Natural killer cell (primary cell): ENCODE results near the gene GUCA2B. TPM values are rescaled to one million over a fixed set of nuclear protein-coding genes. Genes with fewer than 3 reads are reported as not detected.
A peak's percentile ranks its signal among the peaks of the same experiment; 100 is the strongest.

Experiments used
- ATAC-seq, 3 donors: fragments of 150-1000 bp in 2 of 3; fragments of 200-7000 bp in 1 of 3; cut with Tn5 transposase; 1 replicate in 1 of 3; 2 replicates in 2 of 3; pipeline ENCODE4 v1.10.0; 2021; ENCODE audit warnings: mild to moderate bottlenecking in 2 of 3, moderate library complexity in 2 of 3
- DNase-seq, 2 donors: peaks; one replicate each; pipeline versions ENCODE4 v3.0.0 to v3.0.0-alpha.2; 2013 to 2021; ENCODE audit warnings: mixed read lengths in 1 of 2
- H3K27ac ChIP-seq: one replicate; pipeline ENCODE4 v1.5.1; 2013; ENCODE audit warnings: mild to moderate bottlenecking, low read length
- H3K27me3 ChIP-seq: one replicate; pipeline ENCODE4 v1.6.1; 2013; ENCODE audit warnings: low read length; ENCODE audit not compliant: control insufficient read depth, insufficient read depth
- H3K36me3 ChIP-seq: one replicate; pipeline ENCODE4 v1.6.1; 2013; ENCODE audit warnings: low read length; ENCODE audit not compliant: control insufficient read depth, insufficient read depth
- H3K4me1 ChIP-seq: one replicate; pipeline ENCODE4 v1.6.1; 2013; ENCODE audit warnings: low read length; ENCODE audit not compliant: control insufficient read depth, insufficient read depth
- H3K4me3 ChIP-seq: one replicate; pipeline ENCODE4 v1.5.1; 2013; ENCODE audit warnings: low read length
- H3K9me3 ChIP-seq: one replicate; pipeline ENCODE4 v1.6.1; 2013; ENCODE audit warnings: low read length; ENCODE audit not compliant: control insufficient read depth, insufficient read depth
- H3K27ac Mint-ChIP-seq, 2 donors: one replicate each; pipeline ENCODE4 v1.8.0; 2022; ENCODE audit warnings: mild to moderate bottlenecking in 2 of 2, mixed read lengths in 2 of 2, moderate library complexity in 1 of 2
- H3K27me3 Mint-ChIP-seq, 2 donors: one replicate each; pipeline ENCODE4 v1.8.0; 2022; ENCODE audit warnings: low read depth in 2 of 2, mixed read lengths in 2 of 2
- H3K36me3 Mint-ChIP-seq: one replicate; pipeline ENCODE4 v1.8.0; 2022; ENCODE audit warnings: mixed read lengths
- H3K4me1 Mint-ChIP-seq, 2 donors: one replicate each; pipeline ENCODE4 v1.8.0; 2022; ENCODE audit warnings: mixed read lengths in 2 of 2
- H3K4me3 Mint-ChIP-seq: one replicate; pipeline ENCODE4 v1.8.0; 2022; ENCODE audit warnings: mild to moderate bottlenecking, moderate library complexity, mixed read lengths
- H3K9me3 Mint-ChIP-seq, 2 donors: one replicate each; pipeline ENCODE4 v1.8.0; 2022; ENCODE audit warnings: mixed read lengths in 2 of 2
- WGBS: methylation state at CpG from one replicate; pipeline ENCODE4 v1.1.7; 2013; ENCODE audit warnings: missing lambda C conversion rate; ENCODE audit not compliant: insufficient coverage; 5-methylcytosine and 5-hydroxymethylcytosine counted together
- intact Hi-C: fragments of 100-400 bp; cut with micrococcal nuclease; formaldehyde crosslinking; loops from one replicate; pipeline ENCODE4 v1.14.2; 2022
- total RNA-seq, 4 donors: library from RNA; stranded (reverse); fragments of 120-200 nt in 1 of 4; gene quantifications; one replicate each; pipeline versions ENCODE4 v1.2.3 to v1.2.4, GENCODE V29; 2013 to 2022
- TF ChIP-seq, protein P1 (sequence below): fragments of 200-600 bp; IDR thresholded peaks from one replicate; pipeline ENCODE4 v1.8.0; 2022; ENCODE audit warnings: antibody characterized with exemption

The GUCA2B gene
- total RNA-seq, 3 donors from 2014 or later (not counting 1 experiment from before 2014, with no cell fraction given), result not detected

DNA sequence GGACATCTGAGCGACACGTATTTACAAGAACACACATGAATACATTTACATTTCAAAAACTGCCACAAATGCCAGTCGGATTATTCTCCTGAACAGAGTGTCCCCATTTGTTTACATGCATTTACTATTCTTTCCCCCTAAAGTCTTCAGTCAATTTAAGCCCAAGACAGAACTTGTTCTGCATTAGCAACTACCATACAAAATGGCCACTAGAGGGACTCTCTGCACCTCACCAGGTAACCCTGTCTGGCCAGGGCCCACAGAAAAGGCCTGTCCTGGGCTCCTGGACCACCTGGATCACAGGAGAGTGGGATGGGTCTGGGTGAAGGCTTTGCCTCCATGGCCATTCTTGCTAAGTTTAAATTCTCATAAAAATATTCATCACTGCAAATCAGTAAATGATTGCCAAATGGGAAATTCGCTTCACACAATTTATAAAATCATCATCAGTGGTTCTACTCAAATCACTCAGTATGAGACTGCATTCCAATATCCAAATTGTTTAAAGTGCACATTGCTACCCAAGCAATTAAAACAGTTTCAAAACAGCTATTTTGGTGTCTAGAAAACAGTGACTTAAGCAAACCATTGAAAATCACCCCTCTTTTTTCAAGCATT, 23.8 kb downstream of the GUCA2B start:
- Histone ChIP-seq H3K4me3 (no peak overlapping the region), H3K27me3 (no peaks in the 10 kb centered on the region), H3K36me3 (peaks cover 14% of the 10 kb centered on the region), H3K27ac (no peak overlapping the region), H3K4me1 (no peaks in the 10 kb centered on the region), H3K9me3 (no peaks in the 10 kb centered on the region)
- Mint-ChIP-seq H3K36me3 (no peaks in the 10 kb centered on the region), H3K27me3 (no peaks in the 10 kb centered on the region), H3K27ac (peak overlapping the region in 1 of 2 donors; percentile 62), H3K9me3 (no peaks in the 10 kb centered on the region), H3K4me1 (peaks cover 0 to 9% of the 10 kb centered on the region in 2 donors), H3K4me3 (no peak overlapping the region)
- ATAC-seq (peak in 2 of 3 donors; percentile 36 to 58), DNase-seq (peak in 1 of 2 donors; percentile 60)
- WGBS, result 86% methylated on average over 4 of the region's 4 CpGs
- intact Hi-C loops, result loop anchor here (5.0 kb wide), 1 partner anchor 160 kb away; the partner anchor contains the start of gene FOXJ3
- TF ChIP-seq, protein P1, sequence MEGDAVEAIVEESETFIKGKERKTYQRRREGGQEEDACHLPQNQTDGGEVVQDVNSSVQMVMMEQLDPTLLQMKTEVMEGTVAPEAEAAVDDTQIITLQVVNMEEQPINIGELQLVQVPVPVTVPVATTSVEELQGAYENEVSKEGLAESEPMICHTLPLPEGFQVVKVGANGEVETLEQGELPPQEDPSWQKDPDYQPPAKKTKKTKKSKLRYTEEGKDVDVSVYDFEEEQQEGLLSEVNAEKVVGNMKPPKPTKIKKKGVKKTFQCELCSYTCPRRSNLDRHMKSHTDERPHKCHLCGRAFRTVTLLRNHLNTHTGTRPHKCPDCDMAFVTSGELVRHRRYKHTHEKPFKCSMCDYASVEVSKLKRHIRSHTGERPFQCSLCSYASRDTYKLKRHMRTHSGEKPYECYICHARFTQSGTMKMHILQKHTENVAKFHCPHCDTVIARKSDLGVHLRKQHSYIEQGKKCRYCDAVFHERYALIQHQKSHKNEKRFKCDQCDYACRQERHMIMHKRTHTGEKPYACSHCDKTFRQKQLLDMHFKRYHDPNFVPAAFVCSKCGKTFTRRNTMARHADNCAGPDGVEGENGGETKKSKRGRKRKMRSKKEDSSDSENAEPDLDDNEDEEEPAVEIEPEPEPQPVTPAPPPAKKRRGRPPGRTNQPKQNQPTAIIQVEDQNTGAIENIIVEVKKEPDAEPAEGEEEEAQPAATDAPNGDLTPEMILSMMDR, result peak; percentile 68

GRCh38 chr1:42177541-42177981, 24.4 kb downstream of the GUCA2B start:
- WGBS, result 97% methylated on average over 6 of the region's 6 CpGs
- no peaks in the 10 kb centered on the region for H3K9me3 ChIP-seq
- ATAC-seq (no peak), DNase-seq (no peak)
- H3K4me1 Mint-ChIP-seq, result peaks cover 0 to 10% of the 10 kb centered on the region in 2 donors
- no peaks in the 10 kb centered on the region for H3K9me3 Mint-ChIP-seq
- no peaks in the 10 kb centered on the region for H3K27me3 Mint-ChIP-seq
- no peak overlapping the region for H3K4me3 ChIP-seq
- H3K27me3 ChIP-seq, result no peaks in the 10 kb centered on the region
- H3K4me3 Mint-ChIP-seq, result no peak overlapping the region
- intact Hi-C loops, result loop anchor here (5.0 kb wide), 1 partner anchor 160 kb away; the partner anchor contains the start of gene FOXJ3
- H3K36me3 ChIP-seq, result peaks cover 14% of the 10 kb centered on the region
- no peak overlapping the region for H3K27ac ChIP-seq
- peak overlapping the region in 1 of 2 donors; percentile 62 for H3K27ac Mint-ChIP-seq
- no peaks in the 10 kb centered on the region for H3K4me1 ChIP-seq
- TF ChIP-seq, protein P1, result no peak
- no peaks in the 10 kb centered on the region for H3K36me3 Mint-ChIP-seq

GRCh38 chr1:42178249-42178648, 25.0 kb downstream of the GUCA2B start:
- Mint-ChIP-seq H3K4me3 (no peak overlapping the region), H3K27ac (no peak overlapping the region), H3K9me3 (no peaks in the 10 kb centered on the region), H3K36me3 (no peaks in the 10 kb centered on the region), H3K4me1 (peaks cover 0 to 10% of the 10 kb centered on the region in 2 donors), H3K27me3 (no peaks in the 10 kb centered on the region)
- intact Hi-C loops, result loop anchor here (5.0 kb wide), 1 partner anchor 159 kb away; the partner anchor contains the start of gene FOXJ3
- H3K36me3 ChIP-seq, result peaks cover 14% of the 10 kb centered on the region
- no peak for ATAC-seq
- no peak overlapping the region for H3K4me3 ChIP-seq
- no peak for DNase-seq
- WGBS, result 95% methylated on average over 3 of the region's 3 CpGs
- TF ChIP-seq, protein P1, result no peak
- H3K4me1 ChIP-seq, result no peaks in the 10 kb centered on the region
- no peak overlapping the region for H3K27ac ChIP-seq
- no peaks in the 10 kb centered on the region for H3K9me3 ChIP-seq
- H3K27me3 ChIP-seq, result no peaks in the 10 kb centered on the region
